BLaER1 (cell line): Measurements from ENCODE around the gene FBF1.
"Not testable (repeated sequence)": the region's sequence is repeated elsewhere in the genome, so short reads cannot be mapped to it uniquely, and the experiment has no call there.

Source experiments
- H3K27ac ChIP-seq: shearing (Covaris generic); formaldehyde crosslinking; 2 replicates; pipeline ENCODE4 v1.8.1; 2022
- H3K27me3 ChIP-seq: shearing (Covaris generic); formaldehyde crosslinking; 2 replicates; pipeline ENCODE4 v1.8.1; 2022
- H3K36me3 ChIP-seq: shearing (Covaris generic); formaldehyde crosslinking; 2 replicates; pipeline ENCODE4 v1.8.1; 2022
- H3K4me1 ChIP-seq: shearing (Covaris generic); formaldehyde crosslinking; 2 replicates; pipeline ENCODE4 v1.8.1; 2022
- H3K4me2 ChIP-seq: shearing (Covaris generic); formaldehyde crosslinking; 2 replicates; pipeline ENCODE4 v1.8.1; 2022
- H3K4me3 ChIP-seq: shearing (Covaris generic); formaldehyde crosslinking; 2 replicates; pipeline ENCODE4 v1.8.1; 2022
- H3K9ac ChIP-seq: shearing (Covaris generic); formaldehyde crosslinking; 2 replicates; pipeline ENCODE4 v1.8.1; 2022
- H3K9me3 ChIP-seq: shearing (Covaris generic); formaldehyde crosslinking; 2 replicates; pipeline ENCODE4 v1.8.1; 2022
- H4K20me1 ChIP-seq: shearing (Covaris generic); formaldehyde crosslinking; 2 replicates; pipeline ENCODE4 v1.8.1; 2022
- Cebpa-rat ChIP-seq: shearing (Covaris generic); IDR thresholded peaks from 2 replicates; pipeline ENCODE4 v1.8.1; 2022

The FBF1 gene

GRCh38 chr17:75872434-75873351 lies 68.1 kb downstream of the FBF1 start:
- Histone ChIP-seq H3K4me3 (no peak overlapping the region), H3K9ac (peak overlapping the region; percentile 62), H3K36me3 (no peaks in the 10 kb centered on the region), H4K20me1 (no peaks in the 10 kb centered on the region), H3K9me3 (no peaks in the 10 kb centered on the region), H3K27me3 (peaks cover 20% of the 10 kb centered on the region), H3K27ac (peak overlapping the region; percentile 80), H3K4me1 (peaks cover 62% of the 10 kb centered on the region), H3K4me2 (peak overlapping the region; percentile 88)
- TF ChIP-seq Cebpa-rat: no peak

GRCh38 chr17:75870228-75870627 lies 70.6 kb downstream of the FBF1 start:
- not testable (repeated sequence) for H3K9me3 ChIP-seq, H3K4me3 ChIP-seq, H3K27ac ChIP-seq, H3K36me3 ChIP-seq, H3K4me2 ChIP-seq, H3K27me3 ChIP-seq, H4K20me1 ChIP-seq, H3K9ac ChIP-seq
- H3K4me1 ChIP-seq: peaks cover 49% of the 10 kb centered on the region

GRCh38 chr17:75869282-75870141 lies 71.3 kb downstream of the FBF1 start:
- Histone ChIP-seq H3K9me3 (no peaks in the 10 kb centered on the region), H4K20me1 (no peaks in the 10 kb centered on the region), H3K36me3 (no peaks in the 10 kb centered on the region), H3K27me3 (no peaks in the 10 kb centered on the region), H3K9ac (no peak overlapping the region), H3K4me3 (no peak overlapping the region), H3K27ac (no peak overlapping the region), H3K4me1 (peaks cover 49% of the 10 kb centered on the region), H3K4me2 (no peak overlapping the region)
- TF ChIP-seq Cebpa-rat: no peak

- H3K9ac ChIP-seq, H3K27me3 ChIP-seq, H3K4me2 ChIP-seq, H3K9me3 ChIP-seq, H3K36me3 ChIP-seq, H3K27ac ChIP-seq, H3K4me3 ChIP-seq, H4K20me1 ChIP-seq: not testable (repeated sequence)
- peaks cover 55% of the 10 kb centered on the region for H3K4me1 ChIP-seq
These were observed 72.0 kb downstream of the FBF1 start for GRCh38 chr17:75868730-75869281.

- H3K4me1 ChIP-seq: peaks cover 56% of the 10 kb centered on the region
- peak overlapping the region; percentile 69 for H3K4me2 ChIP-seq
- peak overlapping the region; percentile 78 for H3K27ac ChIP-seq
- H3K4me3 ChIP-seq, H3K27me3 ChIP-seq, H3K9me3 ChIP-seq, H4K20me1 ChIP-seq, H3K9ac ChIP-seq, H3K36me3 ChIP-seq: not testable (repeated sequence)
These were observed 75.2 kb downstream of the FBF1 start for GRCh38 chr17:75865404-75866188.

- H3K36me3 ChIP-seq, H3K9me3 ChIP-seq, H4K20me1 ChIP-seq, H3K9ac ChIP-seq, H3K27me3 ChIP-seq, H3K4me3 ChIP-seq: not testable (repeated sequence)
- Histone ChIP-seq H3K4me1 (peaks cover 56% of the 10 kb centered on the region), H3K27ac (peak overlapping the region; percentile 78), H3K4me2 (peak overlapping the region; percentile 69)
These were observed 76.0 kb downstream of the FBF1 start for GRCh38 chr17:75864887-75865286.

GRCh38 chr17:75864448-75864871 lies 76.4 kb downstream of the FBF1 start:
- Histone ChIP-seq H3K9ac (no peak overlapping the region), H3K4me3 (no peak overlapping the region), H4K20me1 (no peaks in the 10 kb centered on the region), H3K9me3 (no peaks in the 10 kb centered on the region), H3K4me1 (peaks cover 51% of the 10 kb centered on the region), H3K27me3 (no peaks in the 10 kb centered on the region), H3K36me3 (no peaks in the 10 kb centered on the region), H3K4me2 (peak overlapping the region; percentile 69), H3K27ac (peak overlapping the region; percentile 78)
- no peak for TF ChIP-seq Cebpa-rat

- H3K9ac ChIP-seq: no peak overlapping the region
- no peaks in the 10 kb centered on the region for H3K9me3 ChIP-seq
- no peak overlapping the region for H3K4me2 ChIP-seq
- H4K20me1 ChIP-seq: no peaks in the 10 kb centered on the region
- H3K36me3 ChIP-seq: no peaks in the 10 kb centered on the region
- no peak overlapping the region for H3K27ac ChIP-seq
- no peaks in the 10 kb centered on the region for H3K27me3 ChIP-seq
- no peak overlapping the region for H3K4me3 ChIP-seq
- no peak for TF ChIP-seq Cebpa-rat
- H3K4me1 ChIP-seq: peaks cover 68% of the 10 kb centered on the region
These were observed 78.9 kb downstream of the FBF1 start for GRCh38 chr17:75861927-75862317.
